Upper lobe of left lung (tissue), 4 donors: ENCODE measurements around the gene ZDHHC21.

ENCODE experiments used
- EP300 ChIP-seq, 4 donors: sonication (generic); formaldehyde crosslinking; IDR thresholded peaks; one replicate each; pipeline ENCODE4 v1.5.1; 2017; ENCODE audit warnings: antibody characterized with exemption in 4 of 4, control low read depth in 2 of 4
- TF ChIP-seq, protein P1 (sequence below), 6 experiments: fragments of 450-650 bp in 4 of 6; fragments of 200-600 bp in 2 of 6; sonication (generic) in 2 of 6; IDR thresholded peaks; one replicate each; pipeline ENCODE4 v1.5.1; 2016 to 2019; ENCODE audit warnings: antibody characterized with exemption in 6 of 6

DNA sequence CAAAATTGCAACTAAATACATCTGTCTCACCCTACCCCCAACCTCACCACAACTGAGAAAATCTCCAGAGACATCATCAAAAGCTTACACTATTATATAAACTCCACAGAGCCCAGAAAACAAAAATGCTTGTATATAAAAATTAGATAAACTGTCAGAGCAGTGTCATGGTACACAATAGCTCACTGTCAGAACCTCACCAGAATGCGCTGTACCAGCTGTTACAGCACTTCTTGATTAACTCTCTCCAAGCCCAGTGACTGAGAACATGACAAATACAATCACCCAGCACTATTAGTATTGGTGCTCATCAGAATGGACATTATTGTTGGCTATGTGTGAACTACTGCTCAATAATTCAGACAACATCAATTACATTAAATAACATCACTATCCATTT is 65.7 kb downstream of the ZDHHC21 start:
- TF ChIP-seq, protein P1, sequence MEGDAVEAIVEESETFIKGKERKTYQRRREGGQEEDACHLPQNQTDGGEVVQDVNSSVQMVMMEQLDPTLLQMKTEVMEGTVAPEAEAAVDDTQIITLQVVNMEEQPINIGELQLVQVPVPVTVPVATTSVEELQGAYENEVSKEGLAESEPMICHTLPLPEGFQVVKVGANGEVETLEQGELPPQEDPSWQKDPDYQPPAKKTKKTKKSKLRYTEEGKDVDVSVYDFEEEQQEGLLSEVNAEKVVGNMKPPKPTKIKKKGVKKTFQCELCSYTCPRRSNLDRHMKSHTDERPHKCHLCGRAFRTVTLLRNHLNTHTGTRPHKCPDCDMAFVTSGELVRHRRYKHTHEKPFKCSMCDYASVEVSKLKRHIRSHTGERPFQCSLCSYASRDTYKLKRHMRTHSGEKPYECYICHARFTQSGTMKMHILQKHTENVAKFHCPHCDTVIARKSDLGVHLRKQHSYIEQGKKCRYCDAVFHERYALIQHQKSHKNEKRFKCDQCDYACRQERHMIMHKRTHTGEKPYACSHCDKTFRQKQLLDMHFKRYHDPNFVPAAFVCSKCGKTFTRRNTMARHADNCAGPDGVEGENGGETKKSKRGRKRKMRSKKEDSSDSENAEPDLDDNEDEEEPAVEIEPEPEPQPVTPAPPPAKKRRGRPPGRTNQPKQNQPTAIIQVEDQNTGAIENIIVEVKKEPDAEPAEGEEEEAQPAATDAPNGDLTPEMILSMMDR (IDR thresholded peaks at IDR 0.05) = no peak
- no peak for TF ChIP-seq EP300 (IDR thresholded peaks at IDR 0.05)
